Suprapubic skin (tissue), 3 donors: ENCODE measurements around the gene ATF1.

Source experiments
- POLR2AphosphoS5 ChIP-seq, 3 donors: sonication (generic); formaldehyde crosslinking; IDR thresholded peaks; one replicate each; pipeline ENCODE4 v1.6.1; 2017; ENCODE audit warnings: antibody characterized with exemption in 3 of 3
- TF ChIP-seq, protein P1 (sequence below), 2 donors: fragments of 200-600 bp in 1 of 2; fragments of 450-650 bp in 1 of 2; sonication (generic) in 1 of 2; IDR thresholded peaks; one replicate each; pipeline ENCODE4 v1.5.1; 2016 to 2019; ENCODE audit warnings: antibody characterized with exemption in 2 of 2, mild to moderate bottlenecking in 1 of 2, moderate library complexity in 1 of 2

DNA sequence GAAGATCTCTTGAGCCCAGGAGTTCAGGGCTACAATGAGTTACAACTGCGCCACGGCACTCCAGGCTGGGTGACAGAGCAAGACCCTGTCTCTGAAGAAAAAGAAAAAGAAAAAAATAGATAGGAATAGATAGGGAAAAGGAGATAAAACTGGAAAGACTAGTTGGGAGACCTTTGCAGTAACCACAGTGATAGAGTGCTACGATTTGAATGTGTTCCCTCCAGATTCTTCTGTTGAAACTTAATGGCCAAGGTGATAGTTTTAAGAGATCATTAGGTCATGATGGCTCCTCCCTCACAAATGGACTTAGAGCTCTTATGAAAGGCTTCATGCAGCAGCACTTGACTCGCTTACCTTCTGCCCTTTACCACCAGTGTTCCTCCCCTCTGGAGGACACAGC, 13.5 kb upstream of the ATF1 start:
- TF ChIP-seq, protein P1, sequence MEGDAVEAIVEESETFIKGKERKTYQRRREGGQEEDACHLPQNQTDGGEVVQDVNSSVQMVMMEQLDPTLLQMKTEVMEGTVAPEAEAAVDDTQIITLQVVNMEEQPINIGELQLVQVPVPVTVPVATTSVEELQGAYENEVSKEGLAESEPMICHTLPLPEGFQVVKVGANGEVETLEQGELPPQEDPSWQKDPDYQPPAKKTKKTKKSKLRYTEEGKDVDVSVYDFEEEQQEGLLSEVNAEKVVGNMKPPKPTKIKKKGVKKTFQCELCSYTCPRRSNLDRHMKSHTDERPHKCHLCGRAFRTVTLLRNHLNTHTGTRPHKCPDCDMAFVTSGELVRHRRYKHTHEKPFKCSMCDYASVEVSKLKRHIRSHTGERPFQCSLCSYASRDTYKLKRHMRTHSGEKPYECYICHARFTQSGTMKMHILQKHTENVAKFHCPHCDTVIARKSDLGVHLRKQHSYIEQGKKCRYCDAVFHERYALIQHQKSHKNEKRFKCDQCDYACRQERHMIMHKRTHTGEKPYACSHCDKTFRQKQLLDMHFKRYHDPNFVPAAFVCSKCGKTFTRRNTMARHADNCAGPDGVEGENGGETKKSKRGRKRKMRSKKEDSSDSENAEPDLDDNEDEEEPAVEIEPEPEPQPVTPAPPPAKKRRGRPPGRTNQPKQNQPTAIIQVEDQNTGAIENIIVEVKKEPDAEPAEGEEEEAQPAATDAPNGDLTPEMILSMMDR (IDR thresholded peaks at IDR 0.05) = no peak
- TF ChIP-seq POLR2AphosphoS5 (IDR thresholded peaks at IDR 0.05) = no peak
